ENCODE results near the gene FXYD6.

FXYD6 gene

DNA sequence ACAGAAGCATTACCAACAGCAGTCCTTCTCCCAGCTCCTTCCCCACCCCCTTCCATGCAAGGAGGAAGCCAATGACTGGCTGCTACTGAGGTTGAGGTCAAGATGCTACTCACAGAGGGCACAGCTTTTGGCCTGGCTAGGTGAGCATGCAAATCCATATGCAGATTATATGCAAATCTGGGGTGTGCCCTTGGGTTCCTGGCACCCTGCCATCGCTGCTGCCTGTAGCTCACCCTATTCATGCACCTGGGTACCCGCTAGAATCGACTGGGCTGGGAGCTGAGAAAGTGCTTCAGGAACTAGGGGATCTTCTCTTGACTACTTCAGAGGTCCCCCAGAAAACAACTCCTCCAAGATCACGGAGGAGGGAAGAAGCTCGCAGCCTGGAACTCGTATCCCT, 83.5 kb downstream of the FXYD6 start:
- H3K79me2 ChIP-seq (ENCODE audit: insufficient read depth, low read depth) = no peaks in the 10 kb centered on the region
- H4K20me1 ChIP-seq (ENCODE audit: insufficient read depth) = no peaks in the 10 kb centered on the region
- H3K27ac ChIP-seq = no peak overlapping the region

DNA sequence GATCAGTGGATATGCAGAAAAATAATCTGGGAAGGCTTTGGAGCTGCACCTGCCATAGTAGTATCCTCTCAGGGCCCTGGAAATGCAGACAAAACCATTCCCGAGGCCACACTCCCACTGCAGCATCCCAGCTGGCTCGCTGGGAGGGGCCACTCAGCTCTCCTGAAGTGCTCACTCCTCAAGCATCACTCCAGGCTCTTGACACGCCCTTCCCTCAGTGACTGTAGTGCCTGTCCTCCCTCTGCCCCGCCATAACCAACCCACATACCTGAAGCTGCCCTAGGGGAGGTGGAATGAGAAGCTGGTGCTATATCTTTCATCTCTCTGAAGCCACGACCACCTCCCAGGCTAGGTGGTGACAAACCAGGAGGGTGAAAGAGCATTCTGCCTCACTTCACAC, 84.2 kb downstream of the FXYD6 start:
- Histone ChIP-seq H2AFZ (ENCODE audit: low read depth) (no peak overlapping the region), H3K4me1 (ENCODE audit: low read depth, poor library complexity, severe bottlenecking) (no peaks in the 10 kb centered on the region), H3K36me3 (ENCODE audit: insufficient read depth) (no peaks in the 10 kb centered on the region), H4K20me1 (ENCODE audit: insufficient read depth) (no peaks in the 10 kb centered on the region), H3K27me3 (ENCODE audit: insufficient read depth, low read depth) (no peaks in the 10 kb centered on the region), H3K79me2 (ENCODE audit: insufficient read depth, low read depth) (no peaks in the 10 kb centered on the region), H3K4me3 (IDR thresholded peaks at IDR 0.05; ENCODE audit: insufficient read depth, low read depth, low read length) (no peak overlapping the region), H3K27ac (no peak overlapping the region), H3K4me2 (no peak overlapping the region), H3K9ac (no peak overlapping the region)
- TF ChIP-seq, protein P1, sequence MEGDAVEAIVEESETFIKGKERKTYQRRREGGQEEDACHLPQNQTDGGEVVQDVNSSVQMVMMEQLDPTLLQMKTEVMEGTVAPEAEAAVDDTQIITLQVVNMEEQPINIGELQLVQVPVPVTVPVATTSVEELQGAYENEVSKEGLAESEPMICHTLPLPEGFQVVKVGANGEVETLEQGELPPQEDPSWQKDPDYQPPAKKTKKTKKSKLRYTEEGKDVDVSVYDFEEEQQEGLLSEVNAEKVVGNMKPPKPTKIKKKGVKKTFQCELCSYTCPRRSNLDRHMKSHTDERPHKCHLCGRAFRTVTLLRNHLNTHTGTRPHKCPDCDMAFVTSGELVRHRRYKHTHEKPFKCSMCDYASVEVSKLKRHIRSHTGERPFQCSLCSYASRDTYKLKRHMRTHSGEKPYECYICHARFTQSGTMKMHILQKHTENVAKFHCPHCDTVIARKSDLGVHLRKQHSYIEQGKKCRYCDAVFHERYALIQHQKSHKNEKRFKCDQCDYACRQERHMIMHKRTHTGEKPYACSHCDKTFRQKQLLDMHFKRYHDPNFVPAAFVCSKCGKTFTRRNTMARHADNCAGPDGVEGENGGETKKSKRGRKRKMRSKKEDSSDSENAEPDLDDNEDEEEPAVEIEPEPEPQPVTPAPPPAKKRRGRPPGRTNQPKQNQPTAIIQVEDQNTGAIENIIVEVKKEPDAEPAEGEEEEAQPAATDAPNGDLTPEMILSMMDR (conservative IDR thresholded peaks at IDR 0.05; ENCODE audit: low read depth, low read length) = no peak

More for the DNA sequence above, 83.5 kb downstream of the FXYD6 start:
- Histone ChIP-seq H2AFZ (ENCODE audit: low read depth) (no peak overlapping the region), H3K4me1 (ENCODE audit: low read depth, poor library complexity, severe bottlenecking) (no peaks in the 10 kb centered on the region), H3K4me2 (no peak overlapping the region), H3K36me3 (ENCODE audit: insufficient read depth) (no peaks in the 10 kb centered on the region), H3K9ac (no peak overlapping the region), H3K4me3 (IDR thresholded peaks at IDR 0.05; ENCODE audit: insufficient read depth, low read depth, low read length) (no peak overlapping the region), H3K27me3 (ENCODE audit: insufficient read depth, low read depth) (no peaks in the 10 kb centered on the region)
- TF ChIP-seq, protein P1 (conservative IDR thresholded peaks at IDR 0.05; ENCODE audit: low read depth, low read length) = no peak

DNA sequence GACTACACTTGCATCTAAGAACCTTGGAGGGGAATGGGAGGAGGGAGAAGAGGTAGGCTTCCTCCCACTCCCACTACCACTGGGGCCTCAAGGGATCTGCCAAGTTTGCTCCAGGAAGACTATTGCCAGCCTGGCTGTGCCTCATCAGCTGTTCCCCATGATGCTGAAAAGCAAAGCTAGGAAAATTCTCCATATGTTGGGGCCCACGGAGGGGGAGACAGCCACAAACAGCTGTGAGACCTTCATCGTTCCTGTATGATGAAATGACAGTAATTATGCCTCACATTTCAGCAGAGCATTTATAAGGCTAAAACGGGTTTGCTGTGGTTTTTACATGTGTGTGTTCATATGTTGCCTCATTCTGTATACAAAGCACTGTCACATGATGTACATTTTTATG, 86.2 kb downstream of the FXYD6 start:
- H2AFZ ChIP-seq (ENCODE audit: low read depth) = no peak overlapping the region
- no peak overlapping the region for H3K27ac ChIP-seq
- no peaks in the 10 kb centered on the region for H4K20me1 ChIP-seq (ENCODE audit: insufficient read depth)
- no peak overlapping the region for H3K4me3 ChIP-seq (IDR thresholded peaks at IDR 0.05; ENCODE audit: insufficient read depth, low read depth, low read length)
- no peak overlapping the region for H3K9ac ChIP-seq
- H3K4me1 ChIP-seq (ENCODE audit: low read depth, poor library complexity, severe bottlenecking) = no peaks in the 10 kb centered on the region
- no peaks in the 10 kb centered on the region for H3K27me3 ChIP-seq (ENCODE audit: insufficient read depth, low read depth)
- no peak overlapping the region for H3K4me2 ChIP-seq
- TF ChIP-seq, protein P1 (conservative IDR thresholded peaks at IDR 0.05; ENCODE audit: low read depth, low read length) = no peak
- no peaks in the 10 kb centered on the region for H3K36me3 ChIP-seq (ENCODE audit: insufficient read depth)
- H3K79me2 ChIP-seq (ENCODE audit: insufficient read depth, low read depth) = no peaks in the 10 kb centered on the region

DNA sequence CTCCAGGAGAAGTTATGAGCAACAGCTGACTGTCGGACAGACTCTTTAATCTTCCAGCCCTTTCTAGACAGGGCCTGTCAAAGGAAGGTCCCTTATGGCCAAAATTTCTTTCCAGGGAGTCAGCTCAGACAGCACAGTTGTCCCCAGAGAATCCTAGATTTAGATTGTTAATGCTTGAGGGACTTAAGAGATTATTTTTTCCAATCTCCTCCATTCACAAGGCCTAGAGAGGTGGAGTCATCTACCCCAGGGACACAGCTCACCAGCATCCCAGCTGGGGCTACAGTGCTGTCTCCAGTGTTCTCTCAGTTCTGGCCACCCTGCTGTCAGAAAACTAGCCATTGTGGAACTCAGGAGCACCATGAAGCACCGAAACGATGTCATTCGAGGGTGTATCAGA, 87.2 kb downstream of the FXYD6 start:
- Histone ChIP-seq H4K20me1 (ENCODE audit: insufficient read depth) (no peaks in the 10 kb centered on the region), H3K4me2 (no peak overlapping the region), H3K36me3 (ENCODE audit: insufficient read depth) (no peaks in the 10 kb centered on the region), H3K27me3 (ENCODE audit: insufficient read depth, low read depth) (no peaks in the 10 kb centered on the region), H3K4me1 (ENCODE audit: low read depth, poor library complexity, severe bottlenecking) (no peaks in the 10 kb centered on the region), H3K9ac (no peak overlapping the region), H3K79me2 (ENCODE audit: insufficient read depth, low read depth) (no peaks in the 10 kb centered on the region), H3K27ac (no peak overlapping the region), H2AFZ (ENCODE audit: low read depth) (no peak overlapping the region), H3K4me3 (IDR thresholded peaks at IDR 0.05; ENCODE audit: insufficient read depth, low read depth, low read length) (no peak overlapping the region)
- TF ChIP-seq, protein P1 (conservative IDR thresholded peaks at IDR 0.05; ENCODE audit: low read depth, low read length) = no peak

Data from KMS-11 (cell line).